ENCODE measurements around the gene CMTM4. TPM values are rescaled to one million over a fixed set of nuclear protein-coding genes. Genes with fewer than 3 reads are reported as not detected.

Gene CMTM4
- polyA plus RNA-seq, 1 donor from 2014 or later: 27.2 TPM

DNA sequence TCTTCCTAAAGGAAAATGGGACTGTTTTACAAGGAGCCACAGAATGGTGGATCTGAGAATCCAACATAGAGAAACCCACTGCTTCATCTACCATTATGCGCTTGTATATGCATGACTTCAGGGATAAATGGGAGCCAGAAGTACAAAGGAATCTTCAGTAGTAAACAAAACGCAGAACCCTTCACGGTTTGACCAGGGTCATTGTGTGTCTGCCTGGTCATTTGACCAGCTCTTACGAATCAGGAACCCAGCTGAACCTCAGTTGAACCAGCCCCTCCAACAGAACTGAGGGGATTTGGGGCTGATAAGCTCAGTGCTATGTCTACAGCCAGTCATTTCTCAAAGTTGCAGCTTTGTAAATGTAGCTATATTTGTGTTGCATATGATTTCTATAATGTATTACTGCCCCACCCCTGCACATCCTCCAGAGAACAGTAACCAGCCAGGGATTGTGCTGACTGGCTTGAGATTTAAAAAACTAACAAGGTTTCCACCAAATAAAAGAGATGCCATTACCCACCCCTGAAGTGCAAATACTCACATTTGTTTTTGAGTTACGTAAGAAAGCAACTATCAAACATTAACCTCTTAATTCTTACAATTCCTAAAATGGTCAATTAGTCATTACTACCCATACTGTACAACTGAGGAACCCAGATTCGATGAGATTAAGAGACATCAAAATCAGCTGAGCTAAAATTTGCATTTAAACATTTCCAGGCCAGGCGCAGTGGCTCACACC is 6.3 kb downstream of the CMTM4 start:
- no peaks in the 10 kb centered on the region for H3K9me3 ChIP-seq (ENCODE audit: low read length)
- H2AFZ ChIP-seq (ENCODE audit: low read depth, low read length): no peak overlapping the region
- no peaks in the 10 kb centered on the region for H3K9me2 ChIP-seq (ENCODE audit: insufficient read depth, low read length)
- no peak overlapping the region for H3K27ac ChIP-seq (ENCODE audit: low read length)
- no peaks in the 10 kb centered on the region for H3K36me3 ChIP-seq (ENCODE audit: insufficient read depth, low read length)
- TF ChIP-seq, protein P1, sequence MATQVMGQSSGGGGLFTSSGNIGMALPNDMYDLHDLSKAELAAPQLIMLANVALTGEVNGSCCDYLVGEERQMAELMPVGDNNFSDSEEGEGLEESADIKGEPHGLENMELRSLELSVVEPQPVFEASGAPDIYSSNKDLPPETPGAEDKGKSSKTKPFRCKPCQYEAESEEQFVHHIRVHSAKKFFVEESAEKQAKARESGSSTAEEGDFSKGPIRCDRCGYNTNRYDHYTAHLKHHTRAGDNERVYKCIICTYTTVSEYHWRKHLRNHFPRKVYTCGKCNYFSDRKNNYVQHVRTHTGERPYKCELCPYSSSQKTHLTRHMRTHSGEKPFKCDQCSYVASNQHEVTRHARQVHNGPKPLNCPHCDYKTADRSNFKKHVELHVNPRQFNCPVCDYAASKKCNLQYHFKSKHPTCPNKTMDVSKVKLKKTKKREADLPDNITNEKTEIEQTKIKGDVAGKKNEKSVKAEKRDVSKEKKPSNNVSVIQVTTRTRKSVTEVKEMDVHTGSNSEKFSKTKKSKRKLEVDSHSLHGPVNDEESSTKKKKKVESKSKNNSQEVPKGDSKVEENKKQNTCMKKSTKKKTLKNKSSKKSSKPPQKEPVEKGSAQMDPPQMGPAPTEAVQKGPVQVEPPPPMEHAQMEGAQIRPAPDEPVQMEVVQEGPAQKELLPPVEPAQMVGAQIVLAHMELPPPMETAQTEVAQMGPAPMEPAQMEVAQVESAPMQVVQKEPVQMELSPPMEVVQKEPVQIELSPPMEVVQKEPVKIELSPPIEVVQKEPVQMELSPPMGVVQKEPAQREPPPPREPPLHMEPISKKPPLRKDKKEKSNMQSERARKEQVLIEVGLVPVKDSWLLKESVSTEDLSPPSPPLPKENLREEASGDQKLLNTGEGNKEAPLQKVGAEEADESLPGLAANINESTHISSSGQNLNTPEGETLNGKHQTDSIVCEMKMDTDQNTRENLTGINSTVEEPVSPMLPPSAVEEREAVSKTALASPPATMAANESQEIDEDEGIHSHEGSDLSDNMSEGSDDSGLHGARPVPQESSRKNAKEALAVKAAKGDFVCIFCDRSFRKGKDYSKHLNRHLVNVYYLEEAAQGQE (IDR thresholded peaks at IDR 0.05; ENCODE audit: borderline replicate concordance): no peak
- no peak for TF ChIP-seq EP300 (conservative IDR thresholded peaks at IDR 0.05; ENCODE audit: poor library complexity, severe bottlenecking)
- TF ChIP-seq MXI1 (conservative IDR thresholded peaks at IDR 0.05; ENCODE audit: poor library complexity, severe bottlenecking): no peak
- no peak for TF ChIP-seq SMC3 (conservative IDR thresholded peaks at IDR 0.05; ENCODE audit: poor library complexity)
- TF ChIP-seq POLR2AphosphoS5 (IDR thresholded peaks at IDR 0.05): no peak
- TF ChIP-seq RAD21 (conservative IDR thresholded peaks at IDR 0.05): no peak
- TF ChIP-seq TAF1 (IDR thresholded peaks at IDR 0.05; ENCODE audit: low read depth): no peak
- TF ChIP-seq EZH2 (IDR thresholded peaks at IDR 0.05; ENCODE audit: borderline replicate concordance, insufficient read depth, low read length, poor library complexity, severe bottlenecking): no peak
- TF ChIP-seq, protein P2, sequence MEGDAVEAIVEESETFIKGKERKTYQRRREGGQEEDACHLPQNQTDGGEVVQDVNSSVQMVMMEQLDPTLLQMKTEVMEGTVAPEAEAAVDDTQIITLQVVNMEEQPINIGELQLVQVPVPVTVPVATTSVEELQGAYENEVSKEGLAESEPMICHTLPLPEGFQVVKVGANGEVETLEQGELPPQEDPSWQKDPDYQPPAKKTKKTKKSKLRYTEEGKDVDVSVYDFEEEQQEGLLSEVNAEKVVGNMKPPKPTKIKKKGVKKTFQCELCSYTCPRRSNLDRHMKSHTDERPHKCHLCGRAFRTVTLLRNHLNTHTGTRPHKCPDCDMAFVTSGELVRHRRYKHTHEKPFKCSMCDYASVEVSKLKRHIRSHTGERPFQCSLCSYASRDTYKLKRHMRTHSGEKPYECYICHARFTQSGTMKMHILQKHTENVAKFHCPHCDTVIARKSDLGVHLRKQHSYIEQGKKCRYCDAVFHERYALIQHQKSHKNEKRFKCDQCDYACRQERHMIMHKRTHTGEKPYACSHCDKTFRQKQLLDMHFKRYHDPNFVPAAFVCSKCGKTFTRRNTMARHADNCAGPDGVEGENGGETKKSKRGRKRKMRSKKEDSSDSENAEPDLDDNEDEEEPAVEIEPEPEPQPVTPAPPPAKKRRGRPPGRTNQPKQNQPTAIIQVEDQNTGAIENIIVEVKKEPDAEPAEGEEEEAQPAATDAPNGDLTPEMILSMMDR (IDR thresholded peaks at IDR 0.05; ENCODE audit: poor library complexity, severe bottlenecking): no peak
- no peaks in the 10 kb centered on the region for H4K20me1 ChIP-seq (ENCODE audit: insufficient read depth)
- H3K4me3 ChIP-seq (ENCODE audit: low read length): no peak overlapping the region
- H3F3A ChIP-seq (ENCODE audit: insufficient read depth, low read length, poor library complexity, severe bottlenecking): no peaks in the 10 kb centered on the region
- H3K27me3 ChIP-seq (ENCODE audit: insufficient read depth, low read depth, low read length): no peaks in the 10 kb centered on the region
- peaks cover 7% of the 10 kb centered on the region for H3K79me2 ChIP-seq (replicated peaks; ENCODE audit: insufficient read depth, low read length)
- no peak overlapping the region for H3K4me2 ChIP-seq (ENCODE audit: low read length)
- H3K9ac ChIP-seq (ENCODE audit: low read length): no peak overlapping the region

DNA sequence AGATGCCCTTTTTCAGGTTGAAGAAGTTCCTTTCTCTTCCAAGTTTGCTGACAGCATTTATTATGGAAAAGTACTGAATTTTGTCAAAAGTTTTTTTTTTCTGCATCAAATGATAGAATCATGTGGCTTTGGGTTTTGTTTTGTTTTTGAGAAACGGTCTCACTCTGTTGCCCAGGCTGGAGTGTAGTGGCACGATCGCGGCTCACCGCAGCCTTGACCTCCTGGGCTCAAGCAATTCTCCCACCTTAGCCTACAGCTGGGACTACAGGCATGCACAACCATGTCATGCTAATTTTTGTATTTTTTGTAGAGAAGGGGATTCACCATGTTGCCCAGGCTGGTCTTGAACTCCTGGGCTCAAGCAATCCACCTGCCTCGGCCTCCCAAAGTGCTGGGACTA is 7.3 kb downstream of the CMTM4 start:
- no peaks in the 10 kb centered on the region for H3K9me2 ChIP-seq (ENCODE audit: insufficient read depth, low read length)
- no peaks in the 10 kb centered on the region for H3K36me3 ChIP-seq (ENCODE audit: insufficient read depth, low read length)
- no peak overlapping the region for H3K27ac ChIP-seq (ENCODE audit: low read length)
- no peaks in the 10 kb centered on the region for H3F3A ChIP-seq (ENCODE audit: insufficient read depth, low read length, poor library complexity, severe bottlenecking)
- H3K4me3 ChIP-seq (ENCODE audit: low read length): no peak overlapping the region
- TF ChIP-seq EZH2 (IDR thresholded peaks at IDR 0.05; ENCODE audit: borderline replicate concordance, insufficient read depth, low read length, poor library complexity, severe bottlenecking): no peak
- no peak for TF ChIP-seq RAD21 (conservative IDR thresholded peaks at IDR 0.05)
- TF ChIP-seq, protein P2 (IDR thresholded peaks at IDR 0.05; ENCODE audit: poor library complexity, severe bottlenecking): no peak
- TF ChIP-seq, protein P1 (IDR thresholded peaks at IDR 0.05; ENCODE audit: borderline replicate concordance): no peak
- TF ChIP-seq POLR2AphosphoS5 (IDR thresholded peaks at IDR 0.05): no peak
- TF ChIP-seq MXI1 (conservative IDR thresholded peaks at IDR 0.05; ENCODE audit: poor library complexity, severe bottlenecking): no peak
- TF ChIP-seq SMC3 (conservative IDR thresholded peaks at IDR 0.05; ENCODE audit: poor library complexity): no peak
- TF ChIP-seq EP300 (conservative IDR thresholded peaks at IDR 0.05; ENCODE audit: poor library complexity, severe bottlenecking): no peak
- TF ChIP-seq TAF1 (IDR thresholded peaks at IDR 0.05; ENCODE audit: low read depth): no peak
- no peaks in the 10 kb centered on the region for H3K27me3 ChIP-seq (ENCODE audit: insufficient read depth, low read depth, low read length)
- no peak overlapping the region for H3K9ac ChIP-seq (ENCODE audit: low read length)
- no peak overlapping the region for H3K4me2 ChIP-seq (ENCODE audit: low read length)
- H4K20me1 ChIP-seq (ENCODE audit: insufficient read depth): no peaks in the 10 kb centered on the region
- no peaks in the 10 kb centered on the region for H3K9me3 ChIP-seq (ENCODE audit: low read length)
- no peak overlapping the region for H2AFZ ChIP-seq (ENCODE audit: low read depth, low read length)
- no peaks in the 10 kb centered on the region for H3K79me2 ChIP-seq (replicated peaks; ENCODE audit: insufficient read depth, low read length)
